ENCODE measurements around the gene CNKSR3.

The CNKSR3 gene

DNA sequence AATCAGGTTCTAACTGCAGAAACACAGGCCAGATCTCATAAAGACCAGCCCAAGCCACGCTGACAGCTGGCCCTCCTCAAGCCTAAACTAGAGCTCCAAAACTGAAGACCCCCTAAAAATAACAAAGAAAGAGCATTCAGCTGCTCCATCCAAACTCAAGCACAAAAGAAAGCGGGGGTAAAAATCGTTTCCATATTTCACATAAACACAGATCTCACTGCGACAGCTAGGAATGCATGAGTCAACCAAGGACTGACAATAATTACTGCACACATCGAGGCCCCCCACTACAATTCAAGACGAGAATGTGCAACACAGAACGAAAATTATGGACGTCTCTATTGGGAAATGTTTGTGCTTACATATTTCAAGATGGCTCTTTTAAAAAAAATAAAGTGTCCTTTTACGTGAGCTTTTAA, 31.1 kb downstream of the CNKSR3 start:
- TF ChIP-seq JUND (IDR thresholded peaks at IDR 0.05; ENCODE audit: low read depth), result no peak
- DNase-seq (ENCODE audit: low read depth in 1 of 2, low spot score in 1 of 2), result no peak
- in situ Hi-C loops (cut with HindIII; ENCODE audit: low pct_unique_long_range_greater_than_20kb, low sequenced_read_pairs), result no loop called here

DNA sequence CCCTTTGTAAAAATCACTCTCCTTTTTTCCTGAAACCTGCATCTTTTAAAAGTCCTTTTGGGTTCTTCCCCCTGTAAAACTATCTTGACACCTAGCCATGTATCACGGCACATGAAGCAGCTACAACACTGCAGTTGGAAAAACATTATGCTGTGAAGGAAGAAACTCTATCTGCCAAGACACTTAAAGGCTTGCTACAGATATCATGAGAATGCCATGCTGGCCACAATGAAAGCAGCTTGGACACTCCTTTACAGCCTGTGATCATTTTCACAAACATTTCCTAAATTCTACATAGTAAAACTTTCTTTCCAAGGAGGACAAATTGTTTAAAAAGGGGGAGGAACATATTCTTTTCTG, 31.8 kb downstream of the CNKSR3 start:
- DNase-seq (ENCODE audit: low read depth in 1 of 2, low spot score in 1 of 2), result no peak
- in situ Hi-C loops (cut with HindIII; ENCODE audit: low pct_unique_long_range_greater_than_20kb, low sequenced_read_pairs), result no loop called here
- no peak for TF ChIP-seq JUND (IDR thresholded peaks at IDR 0.05; ENCODE audit: low read depth)

DNA sequence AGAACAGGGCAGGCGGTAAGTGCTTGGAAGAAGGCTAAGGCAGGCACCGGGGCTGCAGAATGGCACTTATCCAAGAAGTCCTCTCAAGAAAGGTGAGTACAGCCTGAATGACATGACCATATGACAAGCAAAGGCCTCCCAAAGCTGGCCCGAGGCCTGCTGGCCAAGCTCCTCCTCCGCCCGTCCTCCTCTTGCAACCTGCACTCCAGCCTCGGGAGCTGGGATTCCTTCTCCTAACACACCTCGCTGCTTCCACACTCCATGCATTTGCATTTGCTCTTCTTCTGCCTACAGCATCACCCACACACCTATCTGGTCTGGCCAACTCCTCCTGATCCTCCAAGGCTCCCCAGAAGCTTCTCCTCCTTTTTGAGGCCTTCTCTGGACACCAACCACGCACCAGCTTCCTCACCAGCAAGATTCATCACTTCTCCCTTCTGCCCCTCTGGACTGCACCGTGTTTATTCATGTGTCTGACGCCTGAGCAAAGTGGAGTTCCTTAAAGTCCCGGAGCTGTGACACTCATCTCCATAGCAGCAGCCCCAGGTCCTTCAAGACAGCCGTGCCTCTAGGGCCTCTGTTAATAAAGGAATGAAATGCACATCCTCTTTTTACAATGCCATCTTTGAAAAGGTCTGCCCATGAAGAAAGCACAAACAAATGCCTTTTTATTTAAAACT, 32.3 kb downstream of the CNKSR3 start:
- in situ Hi-C loops (cut with HindIII; ENCODE audit: low pct_unique_long_range_greater_than_20kb, low sequenced_read_pairs), result no loop called here
- no peak for TF ChIP-seq JUND (IDR thresholded peaks at IDR 0.05; ENCODE audit: low read depth)
- DNase-seq (ENCODE audit: low read depth in 1 of 2, low spot score in 1 of 2), result no peak

DNA sequence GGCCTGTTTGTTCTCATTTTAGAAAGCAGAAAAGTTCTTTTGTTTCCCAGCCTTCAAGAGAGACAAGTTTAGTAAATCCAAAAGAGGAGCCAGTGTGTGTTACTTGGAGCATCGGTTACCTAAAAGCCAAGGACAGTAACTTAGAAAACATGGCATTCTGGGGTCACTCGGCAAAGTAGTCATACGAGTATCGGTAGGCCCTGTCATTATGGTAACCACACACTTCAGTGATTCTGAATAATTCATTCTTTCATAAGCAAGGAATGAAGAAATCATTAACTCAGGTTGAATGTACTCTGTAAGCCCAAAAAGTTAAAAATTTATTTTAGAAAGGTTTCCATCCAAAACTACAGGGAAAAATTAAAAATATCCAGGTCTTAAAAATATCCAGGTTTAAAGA, 34.0 kb downstream of the CNKSR3 start:
- DNase-seq (ENCODE audit: low read depth in 1 of 2, low spot score in 1 of 2), result no peak
- TF ChIP-seq JUND (IDR thresholded peaks at IDR 0.05; ENCODE audit: low read depth), result no peak
- in situ Hi-C loops (cut with HindIII; ENCODE audit: low pct_unique_long_range_greater_than_20kb, low sequenced_read_pairs), result no loop called here

DNA sequence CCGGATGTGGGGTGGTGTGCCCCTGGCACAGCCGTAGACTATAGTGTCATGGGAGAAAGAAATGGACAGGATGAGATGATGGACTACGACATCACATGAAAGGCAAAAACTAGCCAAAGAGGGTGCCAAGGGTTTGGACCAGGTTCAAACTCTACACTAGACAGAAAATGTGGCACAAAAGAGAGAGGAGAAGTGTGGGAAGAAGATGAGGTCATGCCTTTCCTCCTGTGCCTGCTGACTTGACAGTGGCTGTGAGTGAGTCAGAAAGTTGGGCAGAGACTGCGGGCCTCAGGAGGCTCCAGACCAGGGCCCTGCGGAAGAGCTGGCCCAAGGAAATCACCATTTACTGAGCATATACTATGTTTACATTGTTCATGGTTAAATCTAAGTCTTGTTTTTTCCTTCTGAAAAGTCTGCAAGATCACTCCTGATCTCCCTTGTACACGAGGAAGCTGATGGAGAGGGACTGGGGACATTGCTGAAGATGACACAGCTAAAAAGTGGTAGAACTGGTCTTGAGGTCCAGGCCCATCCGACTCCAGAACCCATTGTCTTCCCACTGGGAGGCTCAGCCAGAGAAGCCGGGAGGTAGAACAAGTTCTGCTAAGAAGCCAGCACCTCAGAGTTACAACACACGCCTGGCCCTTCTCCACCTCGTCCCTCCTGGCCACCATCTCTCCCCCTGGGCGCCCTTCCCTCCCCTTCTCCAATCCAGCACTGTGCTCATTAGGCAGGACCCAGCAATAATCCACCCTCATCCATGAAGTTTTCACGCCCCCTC, 35.6 kb downstream of the CNKSR3 start:
- peak in 1 of 2 experiments; percentile 12 for DNase-seq (ENCODE audit: low read depth in 1 of 2, low spot score in 1 of 2)
- in situ Hi-C loops (cut with HindIII; ENCODE audit: low pct_unique_long_range_greater_than_20kb, low sequenced_read_pairs), result no loop called here
- no peak for TF ChIP-seq JUND (IDR thresholded peaks at IDR 0.05; ENCODE audit: low read depth)

DNA sequence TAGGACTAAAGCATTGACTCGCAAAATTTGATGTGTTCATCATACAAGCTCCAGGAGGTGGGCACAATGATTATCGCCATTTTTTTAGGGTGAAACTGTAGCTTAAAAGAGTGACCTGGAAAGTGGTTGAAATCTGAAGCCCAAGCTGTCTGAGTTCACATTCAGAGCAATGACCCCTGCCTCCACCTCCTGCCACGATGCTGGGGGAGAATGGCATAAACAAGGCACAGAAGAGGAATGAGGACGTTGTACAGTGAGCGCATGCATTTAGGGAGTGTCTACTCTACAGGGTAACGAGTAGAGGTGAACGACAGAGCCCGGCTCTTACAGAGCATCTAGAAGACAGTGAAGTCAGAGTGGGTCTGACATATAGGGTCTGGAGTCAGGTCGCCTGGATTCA, 37.2 kb downstream of the CNKSR3 start:
- no peak for TF ChIP-seq JUND (IDR thresholded peaks at IDR 0.05; ENCODE audit: low read depth)
- no peak for DNase-seq (ENCODE audit: low read depth in 1 of 2, low spot score in 1 of 2)
- in situ Hi-C loops (cut with HindIII; ENCODE audit: low pct_unique_long_range_greater_than_20kb, low sequenced_read_pairs), result no loop called here

DNA sequence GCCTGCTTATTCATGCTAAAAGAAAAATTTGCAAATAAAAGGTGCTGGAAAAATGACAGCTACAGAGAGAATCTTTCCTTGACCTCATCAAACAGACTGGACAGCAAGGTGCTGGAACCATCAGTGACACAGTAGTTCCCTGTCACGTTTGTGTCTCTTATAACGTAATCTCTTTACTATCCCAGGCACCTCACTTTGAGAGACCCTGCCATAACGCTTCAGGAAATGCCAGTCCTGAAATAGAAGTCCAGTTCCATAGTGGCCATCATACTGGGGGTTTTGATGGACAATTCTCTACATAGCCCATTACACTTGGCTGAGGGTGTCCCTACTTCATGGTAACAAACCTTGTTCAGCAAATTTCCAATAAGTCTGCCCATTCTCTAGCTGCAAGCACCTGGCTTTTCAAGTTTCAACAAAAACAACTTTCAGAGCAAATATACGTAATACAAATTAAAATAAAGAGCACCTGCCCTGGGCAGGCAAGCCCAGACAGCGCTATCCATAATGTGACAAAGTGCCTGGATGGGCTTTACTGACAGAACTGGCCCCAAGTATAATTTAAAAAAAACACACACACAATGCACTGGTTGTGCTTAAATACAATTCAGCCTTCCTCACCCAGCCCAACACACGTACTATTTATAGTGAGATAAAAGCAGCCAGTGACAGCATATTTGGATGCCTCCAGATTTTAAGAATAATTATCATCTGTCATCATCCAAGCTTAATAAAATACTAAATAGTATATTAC, 38.7 kb downstream of the CNKSR3 start:
- in situ Hi-C loops (cut with HindIII; ENCODE audit: low pct_unique_long_range_greater_than_20kb, low sequenced_read_pairs), result no loop called here
- no peak for DNase-seq (ENCODE audit: low read depth in 1 of 2, low spot score in 1 of 2)
- no peak for TF ChIP-seq JUND (IDR thresholded peaks at IDR 0.05; ENCODE audit: low read depth)

DNA sequence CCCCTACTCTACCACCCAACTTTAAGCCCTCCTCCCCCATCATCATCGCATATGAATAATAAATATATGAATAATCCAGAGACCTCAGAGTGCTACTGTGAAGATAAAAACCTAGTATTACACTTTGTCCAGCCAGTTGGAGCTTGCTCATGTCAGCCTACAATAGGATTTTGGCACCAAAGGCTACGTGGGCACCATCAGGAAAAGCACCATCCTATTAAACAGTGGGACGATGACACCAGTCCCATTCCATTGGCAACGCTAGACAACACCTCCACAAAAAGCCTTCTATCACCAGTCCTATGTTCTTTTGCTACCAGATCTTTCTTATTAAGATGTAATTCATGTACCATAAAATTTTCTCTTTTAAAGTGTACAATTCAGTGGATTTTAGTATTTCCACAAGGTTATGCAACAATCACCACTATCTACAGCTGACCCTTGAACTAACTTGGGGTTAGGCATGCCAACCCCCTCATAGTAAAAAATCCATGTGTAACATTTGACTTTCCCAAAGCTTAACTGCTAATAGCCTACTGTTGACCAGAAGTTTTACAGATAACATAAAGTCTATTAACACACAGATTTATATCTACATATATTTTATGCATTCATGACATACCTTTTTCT, 41.1 kb downstream of the CNKSR3 start:
- no peak for TF ChIP-seq JUND (IDR thresholded peaks at IDR 0.05; ENCODE audit: low read depth)
- in situ Hi-C loops (cut with HindIII; ENCODE audit: low pct_unique_long_range_greater_than_20kb, low sequenced_read_pairs), result no loop called here

DNA sequence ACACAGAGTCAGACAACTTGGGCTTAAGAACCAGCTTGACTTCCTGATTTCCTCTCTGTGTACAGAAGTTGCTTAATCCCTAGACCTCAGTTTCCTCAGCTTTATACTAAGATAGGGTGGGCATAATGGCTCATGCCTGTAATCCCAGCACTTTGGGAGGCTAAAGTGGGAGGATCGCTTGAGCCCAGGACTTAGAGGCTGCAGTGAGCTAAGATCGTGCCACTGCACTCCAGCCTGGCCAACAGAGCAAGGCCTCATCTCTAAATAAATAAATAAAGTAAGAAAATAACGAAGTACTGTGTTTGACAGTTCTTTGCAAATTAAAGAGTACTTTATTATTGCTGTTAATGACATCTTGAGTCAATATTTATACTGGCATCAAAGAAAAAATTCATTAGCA, 41.7 kb downstream of the CNKSR3 start:
- in situ Hi-C loops (cut with HindIII; ENCODE audit: low pct_unique_long_range_greater_than_20kb, low sequenced_read_pairs), result no loop called here
- TF ChIP-seq JUND (IDR thresholded peaks at IDR 0.05; ENCODE audit: low read depth), result no peak
- DNase-seq (ENCODE audit: low read depth in 1 of 2, low spot score in 1 of 2), result no peak

More for the DNA sequence above, 41.1 kb downstream of the CNKSR3 start:
- DNase-seq (ENCODE audit: low read depth in 1 of 2, low spot score in 1 of 2), result no peak

DNA sequence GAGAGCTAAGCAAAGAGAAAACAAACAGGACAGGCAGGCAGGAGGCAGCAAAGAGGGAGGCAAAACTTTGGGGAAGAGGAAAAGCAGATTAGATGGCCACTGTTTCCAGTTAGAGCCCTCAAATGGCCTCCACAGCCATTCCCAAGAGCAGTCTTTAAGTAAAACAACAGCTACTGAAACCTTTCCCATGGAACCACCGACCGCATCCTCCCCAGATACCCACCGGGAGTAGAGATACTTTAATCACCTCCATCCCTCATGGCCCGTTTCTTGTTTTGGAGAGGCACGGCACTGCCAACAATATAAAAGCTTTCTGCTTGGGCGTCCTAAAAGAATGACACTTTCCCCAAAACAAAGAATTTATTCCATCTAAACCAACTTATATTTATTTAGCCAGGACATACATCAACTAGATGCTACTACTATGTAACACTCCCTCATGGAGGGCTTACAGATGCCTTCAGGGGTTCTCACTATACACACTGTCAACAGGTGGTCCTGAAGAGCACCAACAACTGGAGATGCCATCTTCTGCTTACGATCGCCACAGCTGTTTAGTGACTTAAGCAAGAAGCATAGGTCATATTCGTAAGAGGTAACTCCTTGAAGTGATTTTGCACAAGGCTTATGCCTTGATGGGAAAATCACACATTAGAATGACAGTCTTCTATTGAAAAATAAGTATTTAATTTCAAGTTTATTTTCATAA, 43.4 kb downstream of the CNKSR3 start:
- no peak for TF ChIP-seq JUND (IDR thresholded peaks at IDR 0.05; ENCODE audit: low read depth)
- in situ Hi-C loops (cut with HindIII; ENCODE audit: low pct_unique_long_range_greater_than_20kb, low sequenced_read_pairs), result no loop called here
- DNase-seq (ENCODE audit: low read depth in 1 of 2, low spot score in 1 of 2), result no peak

DNA sequence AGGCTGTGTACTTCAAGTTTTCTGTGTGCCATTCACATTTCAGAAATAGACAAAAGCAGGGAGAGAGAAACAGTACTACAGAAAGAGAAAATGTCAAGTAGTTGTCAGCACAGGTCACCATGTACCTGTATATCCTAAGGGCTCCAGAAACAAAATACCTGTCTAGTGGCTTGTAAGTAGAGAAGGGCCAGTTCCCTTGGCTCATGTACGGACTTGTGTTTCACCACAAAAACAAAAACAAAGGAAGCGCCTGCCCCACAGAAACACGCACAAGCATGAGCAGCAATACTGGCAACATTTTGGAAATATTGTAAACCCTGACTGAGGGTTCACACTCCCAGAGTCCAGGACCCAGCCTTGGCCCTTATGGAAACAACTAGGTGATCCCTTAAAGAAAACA, 44.3 kb downstream of the CNKSR3 start:
- no peak for TF ChIP-seq JUND (IDR thresholded peaks at IDR 0.05; ENCODE audit: low read depth)
- in situ Hi-C loops (cut with HindIII; ENCODE audit: low pct_unique_long_range_greater_than_20kb, low sequenced_read_pairs), result no loop called here
- DNase-seq (ENCODE audit: low read depth in 1 of 2, low spot score in 1 of 2), result peak in 1 of 2 experiments; percentile 65

Data from T47D (cell line).